Lung (tissue), 12 donors: ENCODE results near the gene KIAA1671. TPM values are rescaled to one million over a fixed set of nuclear protein-coding genes. Genes with fewer than 3 reads are reported as not detected.
A peak's percentile ranks its signal among the peaks of the same experiment; 100 is the strongest.

Experiments
- ATAC-seq: fragments of 200-7000 bp; cut with Tn5 transposase; one replicate; pipeline ENCODE4 v1.9.1; 2020; ENCODE audit warnings: moderate number of reproducible peaks; ENCODE audit not compliant: insufficient read depth, low FRiP score
- DNase-seq, 3 donors: peaks; one replicate each; pipeline ENCODE4 v3.0.0-alpha.2; 2013 to 2017
- H3K27ac ChIP-seq, 2 donors: one replicate each; pipeline ENCODE4 v1.5.1; 2013; ENCODE audit warnings: mild to moderate bottlenecking in 2 of 2, moderate library complexity in 2 of 2, control low read depth in 1 of 2, inconsistent platforms in 1 of 2, low read depth in 1 of 2, low read length in 1 of 2
- H3K27me3 ChIP-seq, 3 donors: one replicate each; pipeline ENCODE4 v1.5.1; 2013; ENCODE audit warnings: low read length in 2 of 3; ENCODE audit not compliant: control insufficient read depth in 3 of 3, insufficient read depth in 3 of 3
- H3K36me3 ChIP-seq, 4 donors: one replicate each; pipeline ENCODE4 v1.5.1; 2013; ENCODE audit warnings: low read length in 4 of 4, mild to moderate bottlenecking in 1 of 4, moderate library complexity in 1 of 4; ENCODE audit not compliant: control insufficient read depth in 4 of 4, insufficient read depth in 4 of 4
- H3K4me1 ChIP-seq, 5 donors: one replicate each; pipeline ENCODE4 v1.5.1; 2013; ENCODE audit warnings: low read length in 5 of 5, mild to moderate bottlenecking in 2 of 5, moderate library complexity in 1 of 5; ENCODE audit not compliant: control insufficient read depth in 5 of 5, insufficient read depth in 5 of 5
- H3K4me3 ChIP-seq: one replicate; pipeline ENCODE4 v1.5.1; 2013; ENCODE audit warnings: mild to moderate bottlenecking, control low read depth, moderate library complexity
- H3K9ac ChIP-seq, 2 donors: one replicate each; pipeline ENCODE4 v1.5.1; 2013; ENCODE audit warnings: low read length in 2 of 2, control low read depth in 1 of 2; ENCODE audit not compliant: insufficient read depth in 1 of 2
- H3K9me3 ChIP-seq, 4 donors: one replicate each; pipeline ENCODE4 v1.5.1; 2013; ENCODE audit warnings: low read length in 3 of 4, mild to moderate bottlenecking in 1 of 4, moderate library complexity in 1 of 4; ENCODE audit not compliant: control insufficient read depth in 4 of 4, insufficient read depth in 3 of 4
- CTCF ChIP-seq: IDR thresholded peaks from 2 replicates; pipeline ENCODE4 v1.5.1; 2012; ENCODE audit warnings: mild to moderate bottlenecking; ENCODE audit errors: control extremely low read depth, extremely low read depth
- WGBS, 2 donors: extraction: QIAGEN DNeasy Blood & Tissue Kit; methylation state at CpG; one replicate each; pipeline ENCODE4 v1.1.7; 2013; 5-methylcytosine and 5-hydroxymethylcytosine counted together
- polyA plus RNA-seq, 2 donors: library from polyadenylated mRNA; stranded (reverse); fragments of 200-250 nt; gene quantifications; one replicate each; pipeline ENCODE4 v1.2.1, GENCODE V29; 2013
- total RNA-seq, 2 donors: library from RNA; depleted of rRNA in 1 of 2; stranded (reverse); fragments of >200 nt in 1 of 2; gene quantifications; one replicate each; pipeline ENCODE4 v1.2.1, GENCODE V29; 2014 to 2021
- donor health status: control.
- donor health status: control.
- donor health status: Bipolar disorder and iron deficiency.
- donor health status: healthy.
- donor health status: DM: yes; HTN: yes; CAD: no.

KIAA1671 gene
- total and polyA plus RNA-seq, 4 donors: 7.6 to 44.6 (median 24.0) TPM

GRCh38 chr22:25013607-25014006, 61.1 kb downstream of the KIAA1671 start:
- Histone ChIP-seq H3K9ac (no peak overlapping the region), H3K4me3 (no peak overlapping the region), H3K27me3 (no peaks in the 10 kb centered on the region), H3K27ac (no peak overlapping the region), H3K9me3 (no peaks in the 10 kb centered on the region), H3K36me3 (no peaks in the 10 kb centered on the region), H3K4me1 (peaks cover 0 to 4% (median 0%) of the 10 kb centered on the region in 5 donors)
- ATAC-seq (no peak), DNase-seq (peak in 2 of 3 donors; percentile 31 to 54)
- WGBS, 2 donors: 73 to 86% methylated on average over 1 of the region's 1 CpG
- TF ChIP-seq CTCF: no peak

GRCh38 chr22:25014896-25015755, 62.6 kb downstream of the KIAA1671 start:
- Histone ChIP-seq H3K9me3 (no peaks in the 10 kb centered on the region), H3K4me1 (peaks cover 0 to 4% (median 0%) of the 10 kb centered on the region in 5 donors), H3K9ac (no peak overlapping the region), H3K27me3 (no peaks in the 10 kb centered on the region), H3K4me3 (no peak overlapping the region), H3K27ac (peak overlapping the region in 1 of 2 donors; percentile 41), H3K36me3 (no peaks in the 10 kb centered on the region)
- TF ChIP-seq CTCF: no peak
- ATAC-seq: no peak
- no peak for DNase-seq
- 77 to 86% methylated on average over 5 of the region's 5 CpGs for WGBS, 2 donors

GRCh38 chr22:25016311-25016710, 63.8 kb downstream of the KIAA1671 start:
- no peak overlapping the region for H3K4me3 ChIP-seq
- DNase-seq (no peak), ATAC-seq (no peak)
- peak overlapping the region in 1 of 2 donors; percentile 13 for H3K27ac ChIP-seq
- H3K9ac ChIP-seq: no peak overlapping the region
- H3K36me3 ChIP-seq: no peaks in the 10 kb centered on the region
- peaks cover 0 to 3% (median 0%) of the 10 kb centered on the region in 5 donors for H3K4me1 ChIP-seq
- WGBS, 2 donors: 89 to 90% methylated on average over 7 of the region's 7 CpGs
- no peak for TF ChIP-seq CTCF
- no peaks in the 10 kb centered on the region for H3K27me3 ChIP-seq
- no peaks in the 10 kb centered on the region for H3K9me3 ChIP-seq
